ENCODE data around the gene SDCBP2.

SDCBP2 gene

DNA sequence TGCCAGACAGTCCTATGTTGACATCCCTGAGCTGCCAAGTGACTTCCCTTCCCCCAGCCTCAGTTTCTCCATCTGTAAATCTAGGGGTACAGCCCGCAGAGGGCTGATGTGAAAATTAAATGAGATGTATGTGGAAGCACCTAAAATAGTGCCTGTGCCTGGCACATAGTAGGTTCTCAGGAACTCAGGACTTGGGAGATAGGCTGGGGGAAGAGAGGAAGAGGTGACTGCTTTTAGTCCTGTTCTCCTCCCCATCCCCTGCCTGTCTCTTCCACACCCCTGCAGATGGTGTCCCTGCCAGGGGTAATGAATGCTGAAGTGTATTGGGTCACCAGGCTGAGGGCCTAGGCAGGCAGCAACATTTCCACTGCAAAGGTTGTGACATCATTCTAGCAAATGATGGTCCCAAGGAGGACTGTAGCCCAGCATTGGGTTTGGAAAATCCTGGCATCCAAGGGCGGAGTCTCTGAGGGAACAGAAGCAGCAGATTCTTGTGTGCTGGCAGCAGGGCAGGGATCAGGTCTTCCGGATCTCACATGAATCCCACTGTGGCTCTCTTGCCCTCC lies 61.0 kb downstream of the SDCBP2 start:
- DNase-seq = no peak

DNA sequence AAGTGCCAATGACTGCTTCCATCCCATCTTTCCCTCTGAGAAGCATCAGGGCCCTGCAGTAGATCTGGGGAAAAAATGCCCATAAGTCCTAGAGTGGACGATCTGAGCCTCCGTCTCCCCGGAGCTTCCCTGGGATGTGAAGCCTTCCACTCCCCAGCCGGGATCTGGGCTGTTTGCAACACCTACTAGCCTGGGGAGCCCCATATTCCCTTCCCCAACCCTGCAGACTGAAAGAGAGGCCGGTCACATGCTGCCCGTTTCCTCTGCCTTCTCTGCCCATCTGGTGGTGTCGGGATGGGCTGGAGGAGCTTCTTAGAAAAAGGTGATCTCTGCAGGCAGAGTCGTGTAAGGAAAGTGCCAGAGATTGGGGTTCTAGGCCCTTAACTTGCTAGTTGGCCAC lies 61.8 kb downstream of the SDCBP2 start:
- DNase-seq = no peak

DNA sequence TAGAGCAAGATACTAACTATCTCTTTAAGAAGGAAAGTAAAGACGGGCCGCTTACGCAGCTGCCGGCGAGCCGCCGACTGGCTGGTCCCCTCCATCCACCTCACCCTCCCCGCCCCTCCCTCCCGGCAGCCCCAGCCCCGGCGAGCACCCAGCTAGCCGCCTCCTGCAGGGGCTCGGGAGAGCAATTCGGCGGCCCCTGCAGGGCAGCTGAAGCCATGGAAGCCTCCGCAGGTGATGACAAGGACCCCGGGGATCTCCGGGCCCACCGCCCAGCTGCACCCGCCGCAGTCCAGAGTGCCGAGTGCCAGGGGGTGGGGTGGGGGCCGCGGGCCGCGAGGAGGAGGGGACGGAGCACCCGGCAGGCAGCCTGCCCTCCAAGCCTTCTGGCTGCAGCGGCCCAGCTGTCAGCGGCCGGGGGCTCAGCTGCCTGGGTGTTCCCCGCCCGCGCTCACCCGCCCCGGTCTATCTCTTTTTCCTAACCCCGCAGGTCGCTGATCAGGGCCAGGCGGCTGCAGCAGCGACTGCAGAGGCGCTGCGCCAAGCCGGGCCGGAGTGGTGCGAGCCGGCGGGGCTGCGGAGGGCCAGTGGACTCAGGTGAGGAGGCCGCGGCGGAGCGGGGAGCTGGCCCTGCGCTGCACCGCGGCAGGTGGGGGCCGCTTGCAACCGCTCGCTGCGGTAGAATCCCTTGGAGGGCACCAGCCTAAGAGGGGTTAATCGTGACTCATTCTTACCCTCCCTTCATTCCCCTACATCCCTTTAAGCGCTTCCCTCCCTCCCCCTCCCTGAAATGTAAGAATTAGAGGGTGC lies 62.6 kb downstream of the SDCBP2 start, which contains the start of gene SNPH:
Gene SNPH, plus strand, starts transcription at position 128 of the 807 bp plus-strand sequence. CDS start 29,946 bp downstream, outside the sequence.
- DNase-seq = peak in 1 of 2 experiments; percentile 32

DNA sequence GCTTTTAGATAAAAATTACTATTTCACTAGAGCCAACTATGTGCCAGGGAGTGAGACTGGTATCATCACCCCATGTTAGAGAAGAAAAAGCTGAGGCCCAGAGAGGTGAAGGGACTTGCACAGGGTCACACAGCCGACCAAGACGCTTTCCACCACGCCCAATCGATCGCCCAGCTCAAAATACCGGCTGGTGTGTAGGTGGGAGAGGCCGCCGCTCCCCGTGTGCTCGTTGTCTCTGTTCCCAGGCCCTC lies 63.1 kb downstream of the SDCBP2 start:
- no peak for DNase-seq

DNA sequence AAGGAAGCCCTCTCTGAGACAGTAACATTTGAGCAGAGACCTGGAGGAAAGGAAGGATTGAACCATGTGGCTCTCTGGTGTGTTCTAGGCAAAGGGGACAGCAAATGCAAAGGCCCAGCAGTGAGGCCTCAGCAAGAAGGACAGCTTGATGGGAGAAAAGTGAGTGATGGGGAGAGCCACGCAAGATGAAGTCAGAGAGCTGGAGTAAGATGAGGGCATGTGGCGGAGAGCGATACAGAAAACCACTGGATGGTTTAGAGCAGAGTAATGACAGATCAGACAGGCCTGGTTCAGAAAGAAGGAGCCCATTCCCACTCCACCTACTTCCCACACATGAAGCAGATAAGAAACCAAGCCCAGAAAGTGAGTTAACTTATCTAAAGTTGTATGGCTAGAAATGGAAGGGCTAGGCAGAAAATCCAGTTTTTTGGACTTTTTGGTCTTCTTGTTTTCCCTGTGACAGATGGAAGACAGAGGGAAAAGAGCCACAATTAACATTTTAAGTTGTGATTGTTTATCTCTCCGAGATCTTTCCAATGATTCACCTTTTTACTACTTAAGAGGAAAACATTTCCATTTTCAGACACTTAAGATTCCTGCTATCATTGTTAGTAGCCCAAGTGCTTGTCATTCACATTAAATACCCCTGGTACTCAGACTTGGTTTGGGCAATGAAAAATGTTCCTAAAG lies 63.6 kb downstream of the SDCBP2 start:
- no peak for DNase-seq

DNA sequence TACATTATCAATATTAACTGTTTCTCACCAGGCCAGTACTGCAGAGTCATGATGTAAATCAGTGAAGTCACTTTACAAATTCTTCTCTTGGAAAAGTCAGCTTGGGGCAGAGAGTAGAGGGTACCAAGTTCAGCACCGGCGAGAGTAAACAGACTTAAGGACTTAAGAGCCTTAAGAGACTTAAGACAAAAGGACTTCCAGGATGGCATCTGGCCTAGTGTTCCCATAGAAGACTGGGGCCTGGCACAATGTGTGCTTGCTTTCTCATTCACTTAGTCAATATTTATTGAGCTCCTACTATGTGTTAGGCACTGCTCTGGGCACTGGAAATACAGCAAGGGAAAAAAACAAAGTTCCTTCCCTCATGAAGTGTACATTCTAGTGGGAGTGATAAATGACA lies 64.2 kb downstream of the SDCBP2 start:
- DNase-seq = no peak

DNA sequence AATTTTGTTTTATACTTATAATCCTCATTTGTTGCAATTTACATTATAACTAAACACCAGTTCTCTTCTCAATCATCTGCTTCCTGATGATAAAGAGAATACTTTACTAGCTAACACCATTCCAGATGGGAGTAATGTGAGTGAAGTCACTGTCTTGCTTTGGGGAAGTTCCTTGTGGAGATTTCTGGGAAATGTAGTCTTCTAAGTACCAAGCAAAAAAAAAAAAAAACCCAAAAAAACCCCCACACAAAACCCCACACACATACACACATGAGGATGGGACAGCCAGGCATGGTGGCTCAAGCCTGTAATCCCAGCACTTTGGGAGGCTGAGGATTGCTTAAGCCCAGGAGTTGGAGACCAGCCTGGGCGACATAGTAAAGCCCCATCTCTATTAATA lies 65.1 kb downstream of the SDCBP2 start:
- no peak for DNase-seq

All from NCI-H1930 (cell line).